ENCODE measurements around the gene MLANA.

GRCh38 chr9:5917273-5917672, 26.6 kb downstream of the MLANA start:
- TF ChIP-seq CTCF (IDR thresholded peaks at IDR 0.05), result no peak
- TF ChIP-seq POLR2A (IDR thresholded peaks at IDR 0.05), result no peak

Data from heart left ventricle (tissue), 13 donors.